HPDE6-E6E7 (cell line): ENCODE data around the gene CEACAM16.
"Not testable (repeated sequence)": the region's sequence is repeated elsewhere in the genome, so short reads cannot be mapped to it uniquely, and the experiment has no call there.

Source experiments
- DNase-seq: peaks from one replicate; pipeline ENCODE4 v3.0.0; 2011; ENCODE audit warnings: missing footprints; ENCODE audit errors: extremely low spot score

Gene CEACAM16

GRCh38 chr19:44677019-44677811, 21.7 kb upstream of the CEACAM16 start:
- no peak for DNase-seq

DNA sequence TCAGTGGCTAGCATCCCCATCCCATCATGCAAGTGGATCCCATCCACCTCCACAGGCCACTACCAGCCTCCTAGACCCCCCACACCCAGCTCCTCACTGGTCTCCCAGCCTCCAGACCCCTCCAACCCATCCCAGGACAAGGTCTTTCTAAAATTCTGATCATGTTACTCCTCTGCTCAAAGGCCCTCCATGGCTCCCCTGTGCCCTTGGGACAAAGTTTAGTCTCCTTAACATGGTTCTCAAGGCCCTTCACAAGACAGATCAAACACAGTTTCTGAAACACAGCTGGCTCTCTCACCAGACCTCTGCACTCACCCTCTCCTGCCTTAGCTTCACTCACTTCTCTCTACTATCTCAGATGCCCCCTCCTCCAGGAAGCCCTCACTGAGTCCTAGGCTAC, 18.4 kb upstream of the CEACAM16 start:
- no peak for DNase-seq

DNA sequence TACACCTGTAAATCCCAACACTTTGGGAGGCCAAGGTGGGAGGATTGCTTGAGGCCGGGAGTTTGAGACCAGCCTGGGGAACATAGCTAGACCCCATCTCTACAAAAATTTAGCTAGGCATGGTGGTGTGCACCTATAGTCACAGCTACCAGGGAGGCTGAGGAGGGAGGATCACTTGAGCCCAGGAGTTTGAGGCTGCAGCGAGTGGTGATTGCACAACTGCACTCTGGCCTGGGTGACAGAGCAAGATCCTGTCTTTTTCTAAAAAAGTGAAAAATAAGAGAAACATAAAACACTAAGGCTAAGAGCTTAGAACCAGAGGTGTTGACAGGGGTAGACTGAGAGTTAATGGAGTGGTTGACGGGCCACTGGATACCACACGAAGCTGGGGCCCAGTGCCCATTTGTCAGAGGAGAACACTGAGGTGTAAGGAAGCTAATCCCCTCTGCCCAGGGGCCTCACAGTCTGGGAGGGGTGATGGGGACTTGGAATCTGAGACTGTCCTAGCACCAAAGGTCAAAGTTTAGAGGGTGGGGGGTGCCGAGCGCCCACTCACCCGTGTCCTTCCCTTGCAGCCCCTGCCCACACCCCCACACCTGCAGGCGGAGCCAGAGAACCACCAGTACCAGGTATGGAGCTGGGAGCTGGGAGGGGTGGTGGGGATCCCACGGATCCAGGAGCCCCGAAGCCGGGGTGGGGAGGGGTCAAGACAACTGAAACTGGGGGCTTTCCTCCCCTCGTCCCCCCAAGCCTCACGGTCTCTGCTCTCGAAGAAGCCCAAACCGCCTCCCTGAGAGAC, 16.8 kb upstream of the CEACAM16 start:
- DNase-seq, result no peak

DNA sequence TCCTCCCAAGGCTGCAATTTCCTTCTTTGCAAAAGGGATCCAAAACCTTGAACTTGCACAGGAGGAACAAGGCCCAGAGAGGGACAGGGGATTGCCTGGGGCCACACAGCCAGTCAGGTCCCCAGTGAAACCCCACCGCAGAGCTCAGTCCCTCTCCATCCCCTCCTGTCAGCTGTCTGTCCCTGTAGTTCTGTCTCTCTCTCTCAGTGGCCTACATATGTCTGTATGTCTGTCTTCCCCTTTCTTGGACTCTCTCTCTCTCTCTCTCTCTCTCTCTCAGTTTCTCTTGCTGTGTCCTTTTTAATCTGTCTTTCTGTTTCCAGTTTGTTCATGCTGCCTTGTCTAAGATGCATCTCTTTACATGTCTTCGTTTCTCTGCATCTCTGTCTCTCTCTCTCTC, 16.1 kb upstream of the CEACAM16 start:
- no peak for DNase-seq

GRCh38 chr19:44683434-44684210, 15.3 kb upstream of the CEACAM16 start:
- DNase-seq, result no peak

DNA sequence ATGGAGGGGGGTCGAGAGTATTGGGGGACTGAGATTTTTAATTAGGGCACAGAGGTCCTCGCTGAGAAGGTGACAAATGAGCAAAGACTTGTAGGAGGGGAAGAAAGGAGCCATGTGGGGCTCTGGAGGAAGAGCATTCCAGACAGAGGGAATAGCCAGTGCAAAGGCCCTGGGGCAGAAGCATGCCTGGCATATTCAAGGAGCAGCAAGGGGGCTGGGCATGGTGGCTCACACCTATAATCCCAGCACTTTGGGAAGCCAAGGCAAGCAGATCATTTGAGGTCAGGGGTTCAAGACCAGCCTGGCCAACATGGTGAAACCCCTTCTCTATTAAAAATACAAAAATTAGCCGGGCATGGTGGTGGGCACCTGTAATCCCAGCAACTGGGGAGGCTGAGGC, 14.6 kb upstream of the CEACAM16 start:
- DNase-seq, result not testable (repeated sequence)

- DNase-seq, result peak; percentile 29
These were observed 13.8 kb upstream of the CEACAM16 start for GRCh38 chr19:44684892-44685863.

DNA sequence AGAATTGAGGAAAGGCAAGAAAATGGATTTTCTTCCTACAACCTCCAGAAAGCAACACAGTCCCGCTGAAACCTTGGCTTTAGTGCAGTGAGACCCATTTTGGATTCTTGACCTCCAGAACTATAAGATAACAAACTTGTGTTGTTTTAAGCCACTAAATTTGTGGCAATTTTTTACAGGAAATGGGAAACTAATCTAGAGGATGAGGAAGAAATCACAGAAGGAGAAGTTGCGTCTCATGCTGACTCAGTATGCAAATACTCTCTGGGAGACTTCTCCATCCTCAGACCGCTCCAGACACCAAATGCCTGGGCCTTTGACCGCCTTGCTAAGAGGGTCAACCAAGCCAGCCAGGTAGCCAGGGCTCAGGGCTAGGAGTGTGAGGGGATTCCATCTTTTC, 13.1 kb upstream of the CEACAM16 start:
- no peak for DNase-seq

DNA sequence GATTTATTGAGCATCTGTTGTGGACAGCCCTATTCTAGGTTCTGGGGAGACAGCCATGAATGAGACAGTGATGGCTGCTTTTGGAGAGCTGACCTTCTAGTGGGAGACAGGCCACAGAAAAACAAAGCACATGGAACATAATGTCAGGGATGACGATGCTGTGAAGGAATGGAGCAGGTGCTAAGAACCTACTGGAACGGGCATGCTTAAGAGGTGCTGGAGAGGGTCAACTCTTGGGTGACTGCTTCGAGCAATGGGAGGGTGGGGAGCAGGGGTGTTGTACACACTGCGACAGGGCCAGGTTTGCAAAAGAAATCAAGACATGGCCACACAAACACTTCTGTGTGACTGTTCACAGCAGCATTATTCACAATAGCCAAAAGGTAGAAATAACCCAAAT, 12.1 kb upstream of the CEACAM16 start:
- no peak for DNase-seq

- DNase-seq, result no peak
These were observed 11.1 kb upstream of the CEACAM16 start for GRCh38 chr19:44687888-44688287.

DNA sequence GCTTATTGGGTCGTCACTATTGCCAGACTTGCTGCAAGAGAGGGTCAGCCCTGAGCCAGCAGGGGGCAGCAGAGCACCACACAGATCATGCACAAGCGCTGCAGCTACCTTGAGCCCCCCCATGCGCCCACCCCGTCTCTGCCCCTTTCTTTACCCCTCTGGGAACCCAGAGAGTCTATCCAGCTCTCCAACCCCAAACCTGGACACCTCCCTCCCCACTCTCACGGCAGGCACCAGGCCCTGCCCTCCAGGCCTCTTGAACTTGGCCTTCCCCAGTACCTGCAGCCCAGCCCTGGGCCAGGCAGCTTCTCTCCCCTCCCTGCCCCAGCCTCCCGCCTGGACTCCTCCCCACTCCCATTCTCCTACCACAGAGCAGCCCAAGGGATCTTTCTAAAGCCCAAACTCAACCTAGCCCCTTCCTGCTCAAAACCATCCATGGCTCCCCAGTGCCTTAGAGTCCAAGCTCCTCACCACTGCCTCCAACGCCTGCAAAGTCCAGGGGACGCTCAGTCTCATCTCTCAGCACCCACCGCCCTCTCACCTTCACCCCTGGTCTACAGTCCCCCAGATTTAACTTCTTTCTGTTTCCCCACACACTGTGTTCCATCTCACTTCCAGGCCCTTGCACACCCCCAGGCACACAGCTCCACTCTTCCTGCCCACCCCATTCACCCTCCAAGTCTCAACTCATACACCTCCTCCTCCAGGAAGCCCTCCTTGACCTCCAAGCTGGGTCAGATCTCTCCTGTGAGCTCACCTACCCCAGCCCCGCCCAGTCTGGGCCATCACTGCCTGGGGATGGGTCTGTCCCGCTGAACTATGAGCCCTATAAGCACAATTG, 9.4 kb upstream of the CEACAM16 start:
- DNase-seq, result peak; percentile 43

DNA sequence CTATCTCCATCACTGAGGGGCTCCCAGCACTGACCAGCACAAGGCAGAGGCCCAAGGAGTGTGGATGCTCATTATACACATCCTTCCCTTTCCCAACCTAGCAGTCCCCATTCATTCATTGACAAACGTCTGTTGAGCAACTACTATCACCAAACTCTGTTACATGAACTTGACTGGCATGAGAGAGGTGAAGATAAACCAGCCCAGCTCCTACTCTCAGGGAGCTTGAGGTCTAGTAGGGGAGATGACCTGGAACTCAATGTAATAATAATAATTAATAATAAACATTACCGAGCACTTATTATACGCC, 8.9 kb upstream of the CEACAM16 start:
- no peak for DNase-seq

DNA sequence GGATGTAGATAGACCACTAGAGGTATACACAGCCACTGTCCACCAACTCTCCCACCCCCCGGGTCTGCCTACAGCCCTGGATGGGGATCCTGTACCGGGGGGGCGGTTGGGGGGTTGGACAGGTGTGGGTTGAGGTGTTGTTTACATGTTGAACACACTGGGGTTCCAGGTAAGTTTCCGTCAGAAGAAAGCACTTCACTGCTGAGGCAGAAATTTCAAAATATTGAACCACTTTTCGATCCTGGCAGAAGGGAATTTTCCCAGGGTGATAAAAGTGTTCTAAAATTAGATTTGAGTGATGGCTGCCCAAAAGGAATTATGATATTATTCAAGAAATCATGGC, 6.6 kb upstream of the CEACAM16 start:
- no peak for DNase-seq

GRCh38 chr19:44694184-44694579, 4.8 kb upstream of the CEACAM16 start:
- no peak for DNase-seq

GRCh38 chr19:44696939-44697669, 1.8 kb upstream of the CEACAM16 start:
- no peak for DNase-seq

DNA sequence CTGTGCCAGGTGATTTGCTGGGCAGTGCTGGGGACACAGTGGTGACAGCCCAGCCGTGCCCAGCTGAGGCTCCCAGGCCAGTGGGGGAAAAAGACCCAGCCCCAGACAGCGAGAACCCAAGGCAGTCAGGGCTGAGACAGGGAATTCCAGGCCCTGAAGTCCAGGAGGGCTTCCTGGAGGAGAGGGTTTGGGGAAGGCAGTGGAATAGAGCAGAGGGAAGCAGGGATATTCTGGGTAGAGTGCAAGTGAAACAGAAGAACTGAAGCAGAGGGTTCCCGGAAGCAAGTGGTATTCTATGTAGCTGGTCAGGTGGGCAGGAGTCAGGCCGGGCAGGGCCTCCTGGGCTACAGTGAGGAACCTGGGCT, 1.3 kb upstream of the CEACAM16 start:
- DNase-seq, result no peak

DNA sequence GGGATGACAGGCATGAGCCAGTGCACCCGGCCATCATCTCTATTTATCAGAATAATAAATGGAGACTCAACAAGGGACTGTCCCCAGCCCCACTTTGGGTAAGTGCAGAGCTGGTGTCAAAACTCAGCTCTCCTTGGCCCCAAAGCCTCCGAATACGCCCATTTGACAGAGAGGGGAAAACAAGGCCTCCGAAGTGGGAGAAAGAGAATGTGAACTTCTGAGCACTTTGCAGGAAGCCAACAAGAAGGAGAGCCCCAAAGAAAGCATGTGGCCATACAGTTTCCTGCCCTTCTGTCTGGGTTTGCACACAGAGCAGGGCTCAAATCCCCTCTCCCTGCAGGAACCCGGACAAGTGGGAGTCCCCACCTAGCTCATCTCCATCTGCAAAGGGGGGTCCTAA, 1.6 kb downstream of the CEACAM16 start:
- no peak for DNase-seq

DNA sequence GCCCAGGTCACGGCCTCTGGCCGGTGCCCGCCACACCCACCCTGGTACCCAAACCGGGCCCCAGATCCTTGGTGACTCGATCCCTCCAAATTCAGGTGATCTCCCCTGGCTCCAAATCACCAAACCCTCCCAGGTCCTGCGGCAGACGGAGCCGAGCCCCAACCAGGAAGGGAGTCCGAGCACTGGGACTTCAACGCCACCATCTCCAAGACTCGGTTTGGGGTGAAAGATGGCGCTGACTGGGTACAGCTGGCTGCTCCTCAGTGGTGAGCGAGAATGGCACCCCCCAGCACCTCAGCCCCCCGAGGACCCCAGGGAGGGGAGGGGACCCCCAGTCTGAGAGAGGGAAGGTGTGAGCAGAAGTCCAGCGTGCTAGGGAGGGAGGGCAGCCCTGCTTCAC, 2.3 kb downstream of the CEACAM16 start:
- DNase-seq, result no peak

DNA sequence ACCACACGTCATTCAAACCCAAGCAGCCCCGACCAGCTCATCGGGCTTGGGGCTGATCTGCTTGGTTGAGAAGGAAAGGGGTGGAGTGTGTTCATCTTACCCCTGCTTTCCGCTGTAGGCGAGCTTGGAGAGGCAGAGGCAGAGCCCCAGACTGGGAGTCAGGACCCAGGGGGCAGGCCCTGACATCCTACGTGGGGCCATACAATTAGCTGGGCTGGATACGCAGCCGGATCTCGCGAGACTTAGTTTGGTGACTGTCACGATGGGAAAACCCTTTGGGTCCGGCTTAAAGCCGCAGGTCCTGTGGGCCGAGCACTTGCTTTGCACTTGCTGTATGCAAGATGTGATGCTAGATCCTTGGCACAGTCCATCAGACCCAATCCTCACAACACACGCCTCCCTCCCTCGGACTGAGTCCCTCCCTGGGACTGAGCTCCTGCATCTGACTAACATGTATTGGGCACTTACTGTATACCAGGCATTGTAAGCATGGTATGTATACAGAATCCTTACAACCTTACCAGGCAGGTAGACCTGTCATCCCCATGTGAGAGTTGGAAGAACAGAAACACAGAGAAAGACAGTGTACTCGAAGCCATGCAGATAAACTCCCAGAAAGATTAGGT, 3.7 kb downstream of the CEACAM16 start:
- DNase-seq, result no peak
